IMR-90 (cell line): Measurements from ENCODE around the gene HIVEP1. TPM values are rescaled to one million over a fixed set of nuclear protein-coding genes. Genes with fewer than 3 reads are reported as not detected.

Experiments used
- ATAC-seq: fragments of 200-7000 bp; cut with Tn5 transposase; 2 replicates; pipeline ENCODE4 v1.9.1; 2020; ENCODE audit warnings: low read depth, mild to moderate bottlenecking, moderate library complexity
- BruUV-seq: library from RNA; stranded (reverse); fragments of 400-500 nt; replicated peaks from 2 replicates; lab custom pipeline; 2021; lab: Mats Ljungman, UMichigan
- CTCF ChIA-PET: fragments of 300-600 bp; formaldehyde crosslinking; extraction: SDS; loops from one replicate; lab custom pipeline; 2021; ENCODE audit warnings: antibody characterized with exemption; lab: Yijun Ruan, JAX
- POLR2A ChIA-PET: fragments of 300-600 bp; sonication (Branson Sonifier 250); formaldehyde crosslinking; loops from one replicate; lab custom pipeline; 2022; ENCODE audit warnings: antibody characterized with exemption; ENCODE audit not compliant: unreplicated experiment; lab: Charles Lee
- DNase-seq: peaks from one replicate; pipeline ENCODE4 v3.0.0; 2013
- H2AFZ ChIP-seq: replicated peaks from 2 replicates; pipeline ENCODE3; 2013; ENCODE audit warnings: low read length, mild to moderate bottlenecking; ENCODE audit not compliant: poor library complexity
- H2AK5ac ChIP-seq: 2 replicates; pipeline ENCODE4 v1.6.1; 2013; ENCODE audit warnings: low read depth, low read length, inconsistent platforms
- H2AK9ac ChIP-seq: replicated peaks from 2 replicates; pipeline ENCODE3; 2013; ENCODE audit warnings: mild to moderate bottlenecking, low read depth, low read length, moderate library complexity; ENCODE audit not compliant: poor library complexity
- H2BK120ac ChIP-seq: 2 replicates; pipeline ENCODE4 v1.6.1; 2013; ENCODE audit warnings: low read depth, low read length, inconsistent platforms
- H2BK15ac ChIP-seq: 3 replicates; pipeline ENCODE4 v1.6.1; 2013; ENCODE audit warnings: low read depth, low read length, inconsistent platforms
- H2BK20ac ChIP-seq: 2 replicates; pipeline ENCODE4 v1.6.1; 2013; ENCODE audit warnings: low read depth, mild to moderate bottlenecking, inconsistent platforms, low read length, moderate library complexity
- H2BK5ac ChIP-seq: 2 replicates; pipeline ENCODE4 v1.6.1; 2013; ENCODE audit warnings: mild to moderate bottlenecking, low read depth, low read length, inconsistent platforms; ENCODE audit not compliant: poor library complexity, severe bottlenecking
- H3K14ac ChIP-seq: replicated peaks from 2 replicates; pipeline ENCODE4 v1.6.1; 2013; ENCODE audit warnings: low read depth, low read length, inconsistent platforms
- H3K18ac ChIP-seq: 2 replicates; pipeline ENCODE4 v1.6.1; 2013; ENCODE audit warnings: low read depth, low read length, control low read depth
- H3K23ac ChIP-seq: 2 replicates; pipeline ENCODE4 v1.6.1; 2013; ENCODE audit warnings: low read depth, low read length, inconsistent platforms
- H3K27ac ChIP-seq: 2 replicates; pipeline ENCODE4 v1.5.1; 2013; ENCODE audit warnings: mild to moderate bottlenecking, control low read depth, low read length; ENCODE audit not compliant: insufficient read depth
- H3K27me3 ChIP-seq: 2 replicates; pipeline ENCODE4 v1.6.1; 2013; ENCODE audit warnings: low read length; ENCODE audit not compliant: control insufficient read depth, insufficient read depth
- H3K36me3 ChIP-seq: 2 replicates; pipeline ENCODE4 v1.6.1; 2013; ENCODE audit warnings: low read length, mixed read lengths; ENCODE audit not compliant: control insufficient read depth, insufficient read depth
- H3K4ac ChIP-seq: 2 replicates; pipeline ENCODE4 v1.6.1; 2013; ENCODE audit warnings: low read depth, low read length, inconsistent platforms
- H3K4me1 ChIP-seq: 2 replicates; pipeline ENCODE4 v1.6.1; 2013; ENCODE audit warnings: low read length, mixed read lengths; ENCODE audit not compliant: control insufficient read depth, insufficient read depth
- H3K4me2 ChIP-seq: 2 replicates; pipeline ENCODE4 v1.6.1; 2013; ENCODE audit warnings: low read depth, mild to moderate bottlenecking, control low read depth, low read length, moderate library complexity
- H3K4me3 ChIP-seq: 2 replicates; pipeline ENCODE4 v1.5.1; 2013; ENCODE audit warnings: low read depth, mild to moderate bottlenecking, control low read depth, low read length, moderate library complexity; ENCODE audit not compliant: insufficient read depth
- H3K56ac ChIP-seq: 2 replicates; pipeline ENCODE4 v1.6.1; 2013; ENCODE audit warnings: low read length, inconsistent platforms; ENCODE audit not compliant: insufficient read depth; ENCODE audit errors: extremely low read depth
- H3K79me1 ChIP-seq, 2 experiments: 2 replicates each; pipeline ENCODE4 v1.6.1; 2013; ENCODE audit warnings: low read length in 2 of 2, inconsistent platforms in 1 of 2, low read depth in 1 of 2
- H3K9ac ChIP-seq: 2 replicates; pipeline ENCODE4 v1.6.1; 2013; ENCODE audit warnings: low read depth, low read length, control low read depth
- H3K9me1 ChIP-seq: 2 replicates; pipeline ENCODE4 v1.6.1; 2013; ENCODE audit warnings: low read length, inconsistent platforms; ENCODE audit not compliant: insufficient read depth
- H3K9me3 ChIP-seq: 2 replicates; pipeline ENCODE4 v1.6.1; 2013; ENCODE audit warnings: low read length; ENCODE audit not compliant: control insufficient read depth, insufficient read depth
- H4K20me1 ChIP-seq: 2 replicates; pipeline ENCODE4 v1.6.1; 2013; ENCODE audit warnings: low read length, inconsistent platforms; ENCODE audit not compliant: insufficient read depth
- H4K5ac ChIP-seq: 2 replicates; pipeline ENCODE4 v1.6.1; 2013; ENCODE audit warnings: mild to moderate bottlenecking, low read depth, low read length, control low read depth
- H4K8ac ChIP-seq, 2 experiments: 2 replicates each; pipeline ENCODE4 v1.6.1; 2013; ENCODE audit warnings: low read depth in 2 of 2, low read length in 2 of 2, control low read depth in 1 of 2, inconsistent platforms in 1 of 2
- H4K91ac ChIP-seq: 2 replicates; pipeline ENCODE4 v1.6.1; 2013; ENCODE audit warnings: low read depth, low read length, inconsistent platforms; ENCODE audit not compliant: insufficient read depth
- CEBPB ChIP-seq: IDR thresholded peaks from 2 replicates; pipeline ENCODE4 v1.6.1; 2012; ENCODE audit warnings: low read depth, low read length, improper control_type of control experiment
- MAFK ChIP-seq: IDR thresholded peaks from 2 replicates; pipeline ENCODE4 v1.6.1; 2012; ENCODE audit warnings: low read depth, low read length, improper control_type of control experiment
- MAZ ChIP-seq: IDR thresholded peaks from 2 replicates; pipeline ENCODE4 v1.6.1; 2012; ENCODE audit warnings: low read depth, mild to moderate bottlenecking, low read length, improper control_type of control experiment, moderate library complexity, borderline replicate concordance
- POLR2A ChIP-seq: IDR thresholded peaks from 2 replicates; pipeline ENCODE4 v1.6.1; 2012; ENCODE audit warnings: mild to moderate bottlenecking, low read depth, low read length
- SMC3 ChIP-seq: fragments of 150-350 bp; IDR thresholded peaks from 2 replicates; pipeline ENCODE4 v1.6.1; 2016; ENCODE audit warnings: low read depth, mild to moderate bottlenecking, antibody characterized with exemption, low read length, moderate library complexity
- WGBS, 2 experiments: methylation state at CpG; one replicate each; pipeline versions ENCODE4 v1.1.5 to v1.1.7; 2013; ENCODE audit warnings: missing lambda C conversion rate in 2 of 2; ENCODE audit not compliant: insufficient read length in 1 of 2; ENCODE audit errors: extremely low coverage in 2 of 2; 5-methylcytosine and 5-hydroxymethylcytosine counted together
- dilution Hi-C: fragments of 300-500 bp; cut with HindIII; formaldehyde crosslinking; loops from one replicate; pipeline ENCODE4 v1.14.3; 2018; ENCODE audit warnings: low sequenced_read_pairs; ENCODE audit not compliant: unreplicated experiment
- in situ Hi-C: fragments of 300-500 bp; cut with MboI; formaldehyde crosslinking; loops from 3 replicates; pipeline ENCODE4 v1.14.3; 2019; ENCODE audit warnings: low sequenced_read_pairs, inconsistent platforms, mixed read lengths
- intact Hi-C: fragments of 100-400 bp; cut with micrococcal nuclease; formaldehyde crosslinking; loops from 2 replicates; pipeline ENCODE4 v1.10.0; 2022
- polyA plus RNA-seq, 3 experiments: library from polyadenylated mRNA; depleted of rRNA; stranded (reverse); fragments of >200 nt; gene quantifications; 2 replicates each; pipeline ENCODE4 v1.2.3, GENCODE V29; 2012; ENCODE audit warnings: low replicate concordance in 1 of 3
- total RNA-seq: library from RNA; depleted of rRNA; stranded (reverse); fragments of >200 nt; gene quantifications from 2 replicates; pipeline ENCODE4 v1.2.3, GENCODE V29; 2012

The HIVEP1 gene
- total and polyA plus RNA-seq, 2 of the 4 experiments (the other 2 are of a cell fraction), result 13.0 to 17.2 TPM

DNA sequence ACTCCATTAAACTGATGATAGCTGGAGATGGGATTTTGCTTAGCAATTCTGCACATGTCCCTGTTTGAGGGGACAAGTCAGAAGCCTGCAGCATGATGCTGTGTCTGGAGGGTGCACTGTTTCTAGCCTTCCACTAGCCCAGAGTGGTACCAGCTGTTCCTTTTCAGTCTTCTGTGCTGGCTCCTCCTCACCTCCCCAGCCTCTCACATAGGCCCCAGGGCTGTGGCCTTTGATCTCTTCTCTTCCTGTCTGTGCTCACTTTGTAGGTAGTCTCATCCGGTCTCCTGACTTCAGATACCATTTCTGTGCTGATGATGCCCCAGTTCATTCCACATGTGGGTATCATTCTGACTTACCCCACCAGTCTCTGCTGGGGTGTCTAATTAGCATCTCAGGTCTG, 126.3 kb downstream of the HIVEP1 start:
- H3K4me3 ChIP-seq, result no peak overlapping the region
- H3K4me2 ChIP-seq, result no peak overlapping the region
- H3K4ac ChIP-seq, result peak overlapping the region; percentile 66
- H2AFZ ChIP-seq, result peak overlapping the region; percentile 16
- H2AK5ac ChIP-seq, result peak overlapping the region; percentile 80; the same call in 1 of the 2 replicates
- no peak overlapping the region for H3K56ac ChIP-seq
- in situ Hi-C loops, result no loop called here
- intact Hi-C loops, result loop anchor here (5.0 kb wide), 1 partner anchor 126 kb away; the partner anchor contains the start of gene HIVEP1
- H3K36me3 ChIP-seq, result peaks cover 15% of the 10 kb centered on the region
- H3K27ac ChIP-seq, result no peak overlapping the region
- peaks cover 12% of the 10 kb centered on the region for H3K9me1 ChIP-seq
- H3K14ac ChIP-seq, result peak overlapping the region; percentile 19
- no TSS peak for BruUV-seq
- dilution Hi-C loops, result no loop called here
- H3K79me1 ChIP-seq, result peaks cover 6 to 23% of the 10 kb centered on the region in 2 experiments; a peak in 3 of 4 replicates
- peak overlapping the region in 1 of 2 experiments; percentile 63; a peak in 1 of 4 replicates for H4K8ac ChIP-seq
- no peak overlapping the region for H3K9ac ChIP-seq
- H3K23ac ChIP-seq, result peak overlapping the region; percentile 65; the same call in 1 of the 2 replicates
- CTCF ChIA-PET, result no interaction called here
- POLR2A ChIA-PET, result no interaction called here
- TF ChIP-seq MAZ (no peak), POLR2A (no peak), CEBPB (no peak), SMC3 (no peak), MAFK (no peak)
- no peaks in the 10 kb centered on the region; the same call in 1 of the 2 replicates for H4K20me1 ChIP-seq
- H4K5ac ChIP-seq, result no peak overlapping the region
- H4K91ac ChIP-seq, result peak overlapping the region; percentile 32; the same call in 1 of the 2 replicates
- H3K4me1 ChIP-seq, result peaks cover 4% of the 10 kb centered on the region
- H2BK15ac ChIP-seq, result peak overlapping the region; percentile 50; the same call in 2 of the 3 replicates
- ATAC-seq (peak; percentile 60), DNase-seq (no peak)
- no peak overlapping the region for H2BK5ac ChIP-seq
- WGBS, 2 experiments, result no CpG with 5 or more reads among the region's 1 CpG
- H2BK20ac ChIP-seq, result peak overlapping the region; percentile 62
- no peak overlapping the region for H2AK9ac ChIP-seq
- H3K27me3 ChIP-seq, result no peaks in the 10 kb centered on the region
- peak overlapping the region; percentile 50 for H2BK120ac ChIP-seq
- H3K18ac ChIP-seq, result no peak overlapping the region
- H3K9me3 ChIP-seq, result no peaks in the 10 kb centered on the region
